Stimulated activated naive CD8-positive, alpha-beta T cell treated with anti-CD3 and anti-CD28 coated beads, Interleukin-15, Interleukin-2, amounts not matched to agents 100 U/mL and 50 U/mL, for 24 hours (primary cell): Measurements from ENCODE around the gene UBE2G2.

ENCODE experiments used
- ATAC-seq: fragments of 150-1000 bp; cut with Tn5 transposase; one replicate; pipeline ENCODE4 v1.10.0; 2021
- DNase-seq: peaks from one replicate; pipeline ENCODE4 v3.0.0; 2021

UBE2G2 gene

DNA sequence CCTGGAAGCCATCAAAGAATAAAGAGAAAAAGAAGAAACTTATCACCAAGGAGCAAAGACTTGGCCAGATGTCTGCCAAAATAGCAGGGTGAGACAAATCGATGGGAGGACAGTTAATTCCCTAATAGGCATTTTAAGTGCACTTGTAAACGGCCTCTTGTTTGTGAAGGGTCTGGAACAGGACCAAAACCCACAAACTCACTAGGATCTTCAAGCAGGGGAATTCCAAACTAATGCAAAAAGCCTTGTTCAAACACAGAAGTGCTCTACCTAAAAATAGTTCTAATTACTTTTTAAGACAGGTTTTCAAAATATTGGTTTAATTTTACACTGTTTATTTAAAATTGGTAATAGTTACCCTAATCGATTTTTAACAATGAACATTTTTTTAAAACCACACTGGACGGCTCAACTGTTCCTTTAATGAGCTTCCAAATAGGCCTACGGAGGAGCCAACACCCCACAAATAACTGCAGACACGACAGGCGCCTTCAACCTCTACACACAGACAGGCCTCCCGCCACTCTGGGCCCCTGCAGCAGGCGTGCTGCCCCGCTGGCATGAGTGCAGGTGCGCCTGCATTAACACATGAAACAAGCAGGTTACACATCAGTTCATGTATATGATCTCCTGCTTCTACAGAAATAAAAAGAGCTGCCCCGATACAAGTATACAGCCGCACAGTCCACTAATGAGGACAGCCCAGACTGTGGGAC, 15.8 kb downstream of the UBE2G2 start:
- no peak for ATAC-seq
- no peak for DNase-seq

DNA sequence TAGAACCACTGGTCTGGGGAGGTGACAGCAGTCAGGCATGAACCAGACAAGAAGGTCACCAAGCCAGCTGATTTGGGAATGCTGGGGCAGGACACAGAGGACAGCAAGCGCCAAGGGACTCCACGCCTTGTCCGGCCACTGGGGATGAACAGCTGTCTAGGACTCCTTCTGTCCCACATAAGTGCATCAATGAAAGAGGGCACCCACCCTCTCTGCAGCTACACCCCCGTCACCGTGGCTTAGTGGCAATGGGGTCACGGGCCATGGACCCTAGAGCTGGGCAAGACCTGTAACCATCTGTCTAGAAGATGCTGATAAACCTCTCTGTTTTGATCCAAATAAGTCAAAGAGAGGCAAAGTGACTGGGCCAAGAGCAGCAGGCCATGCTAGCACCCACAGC, 16.8 kb downstream of the UBE2G2 start:
- ATAC-seq (no peak), DNase-seq (no peak)

DNA sequence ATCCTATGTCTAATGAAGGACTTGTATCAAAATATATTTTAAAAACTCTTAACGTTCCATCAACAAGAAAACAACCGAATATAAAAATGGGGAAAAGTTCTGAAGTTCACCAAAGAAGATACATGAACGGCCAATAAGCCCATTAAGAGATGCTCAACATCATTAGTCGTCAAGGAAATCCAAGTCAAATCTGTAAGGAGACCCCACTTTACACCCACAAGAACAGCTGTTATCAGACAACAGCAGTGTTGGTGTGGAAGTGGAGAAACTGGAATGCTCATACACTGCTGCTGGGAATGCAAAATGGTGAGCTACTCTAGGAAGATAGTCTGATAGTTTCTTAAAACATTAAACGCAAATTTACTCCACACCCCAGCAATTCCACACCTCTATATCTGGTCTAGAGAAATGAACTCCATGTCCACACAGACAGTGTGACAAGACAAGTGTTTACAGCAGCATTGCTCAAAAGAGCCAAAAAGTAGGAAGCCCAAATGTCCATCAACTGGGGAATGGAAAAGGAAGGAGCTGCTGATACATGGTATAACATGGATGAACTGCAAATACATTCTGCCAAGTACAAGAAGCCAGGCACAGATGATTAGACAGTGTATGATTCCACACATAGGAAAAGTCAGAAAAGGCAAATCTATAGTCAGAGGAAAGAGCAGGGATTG, 18.5 kb downstream of the UBE2G2 start:
- DNase-seq (no peak), ATAC-seq (no peak)

DNA sequence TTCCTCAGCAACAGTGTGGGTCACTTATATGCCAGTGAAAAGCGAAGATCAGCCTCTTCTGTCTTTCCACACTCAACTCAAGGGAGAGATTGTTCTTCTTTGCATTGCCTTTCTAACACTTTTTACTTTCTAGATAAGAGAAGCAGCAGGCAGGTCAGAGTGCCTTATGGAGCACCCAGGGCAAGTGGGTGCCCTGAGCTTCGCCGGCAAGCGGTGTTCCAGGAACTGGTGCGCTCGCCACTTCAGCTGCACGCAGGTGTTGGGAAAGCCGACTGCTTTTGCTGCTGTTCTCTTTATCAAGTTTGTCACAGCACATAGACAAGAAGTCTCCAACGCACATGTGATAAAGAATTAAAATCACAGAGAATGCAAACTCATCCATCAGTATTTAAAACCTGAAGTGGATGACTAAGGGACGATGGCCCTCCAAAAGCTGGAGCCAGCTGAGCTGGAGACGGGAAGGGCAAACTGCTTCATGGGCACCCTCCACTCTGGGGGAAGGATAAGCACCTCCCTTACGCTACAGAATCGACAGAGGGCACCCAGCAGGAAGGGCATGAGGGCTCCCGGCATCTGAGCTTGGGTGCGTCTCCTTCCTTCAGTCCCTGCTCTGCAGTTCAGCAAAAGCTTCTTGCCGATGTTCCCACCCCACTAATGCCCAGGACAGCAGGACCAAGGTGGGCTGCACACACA, 20.7 kb downstream of the UBE2G2 start:
- ATAC-seq (no peak), DNase-seq (no peak)

DNA sequence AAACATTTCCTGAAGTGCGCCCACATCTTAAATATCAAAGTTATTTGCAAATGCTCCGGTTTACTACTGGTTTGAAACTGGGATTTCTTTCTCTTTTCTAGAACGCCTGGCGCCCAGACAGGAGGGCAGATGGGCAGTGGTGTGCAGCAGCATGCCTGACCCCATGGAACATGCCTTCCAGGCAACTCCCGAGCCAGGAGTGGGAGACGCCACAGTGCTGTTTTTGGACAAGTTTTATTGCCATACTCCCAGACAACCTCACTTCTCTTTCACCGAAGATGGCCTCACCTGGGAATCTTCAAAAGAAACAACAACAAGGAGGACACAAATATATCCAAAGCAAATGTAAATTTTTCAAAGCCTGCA, 21.5 kb downstream of the UBE2G2 start:
- ATAC-seq (no peak), DNase-seq (no peak)

DNA sequence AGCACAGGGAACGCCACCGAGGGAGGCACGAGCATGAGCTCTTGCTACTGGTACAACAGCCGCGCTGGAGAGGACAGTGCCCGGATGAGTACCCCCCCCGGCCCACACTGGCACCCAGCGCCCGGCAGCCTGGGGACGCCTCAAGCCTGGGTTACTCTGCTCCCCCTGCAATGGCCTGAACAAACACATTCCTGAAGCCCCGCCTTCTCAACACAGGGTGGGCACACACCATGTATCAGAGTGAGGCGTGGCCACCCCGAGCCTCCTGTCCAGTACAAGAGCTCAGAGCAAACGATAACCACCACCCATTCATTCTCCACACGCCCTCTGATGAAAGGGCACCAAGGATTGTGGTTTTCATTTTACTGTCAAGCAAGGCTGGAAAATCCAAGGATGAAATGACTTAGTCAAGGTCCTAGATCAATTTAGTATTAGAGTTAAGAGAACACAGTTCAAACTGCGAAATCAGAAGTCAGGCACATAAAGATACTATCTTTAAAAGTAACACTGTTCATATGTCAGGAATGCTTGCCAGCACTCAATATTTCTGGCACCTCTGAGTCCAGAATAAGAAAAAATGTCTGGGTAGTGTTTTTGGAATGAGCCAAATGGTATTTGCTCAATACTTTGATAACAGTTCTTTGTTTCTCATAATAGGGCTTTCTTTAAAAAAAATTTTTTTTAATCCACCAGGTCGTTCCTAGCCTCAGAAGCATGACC, 22.0 kb downstream of the UBE2G2 start:
- ATAC-seq, result no peak

DNA sequence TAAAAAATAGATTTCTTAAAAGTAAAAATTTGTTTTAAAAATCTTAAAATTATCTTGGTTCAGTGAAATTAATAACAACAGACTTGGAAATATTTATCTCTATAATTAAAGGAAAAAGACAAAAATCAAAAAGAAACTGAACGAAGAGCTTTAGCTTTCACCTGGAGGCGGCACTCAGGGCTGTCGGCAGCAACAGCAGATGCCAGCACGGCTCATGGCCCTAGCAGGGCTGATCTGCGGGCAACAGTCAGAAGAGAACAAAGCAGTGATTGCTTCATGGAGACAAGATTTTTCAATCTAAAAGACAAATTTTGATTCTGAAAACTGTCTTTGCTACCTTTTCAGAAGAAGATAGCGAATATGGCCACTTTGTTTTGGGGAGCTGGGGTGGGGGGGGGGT, 22.6 kb downstream of the UBE2G2 start:
- no peak for DNase-seq

More for the DNA sequence above, 22.0 kb downstream of the UBE2G2 start:
- no peak for DNase-seq

DNA sequence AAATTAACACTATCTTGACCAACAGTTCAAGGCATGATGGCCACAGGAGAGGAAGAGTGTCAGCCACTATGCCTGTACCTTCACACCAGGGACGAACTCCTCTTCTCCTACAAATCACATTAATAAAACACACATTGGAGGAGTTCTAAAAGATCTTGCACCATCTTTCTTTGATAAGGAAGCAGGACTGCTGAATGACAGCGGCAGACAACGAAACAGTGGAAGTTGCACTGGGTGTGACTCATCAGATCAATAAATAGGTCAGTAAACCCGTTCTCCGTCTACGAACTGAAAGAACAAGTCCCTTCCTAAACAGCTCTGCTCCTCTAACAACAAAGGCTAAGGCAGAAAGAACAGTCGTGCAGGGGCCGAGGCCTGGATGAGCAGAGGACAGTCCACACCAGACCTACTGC, 23.1 kb downstream of the UBE2G2 start:
- DNase-seq, result no peak
- ATAC-seq, result no peak

More for the DNA sequence above, 22.6 kb downstream of the UBE2G2 start:
- no peak for ATAC-seq

DNA sequence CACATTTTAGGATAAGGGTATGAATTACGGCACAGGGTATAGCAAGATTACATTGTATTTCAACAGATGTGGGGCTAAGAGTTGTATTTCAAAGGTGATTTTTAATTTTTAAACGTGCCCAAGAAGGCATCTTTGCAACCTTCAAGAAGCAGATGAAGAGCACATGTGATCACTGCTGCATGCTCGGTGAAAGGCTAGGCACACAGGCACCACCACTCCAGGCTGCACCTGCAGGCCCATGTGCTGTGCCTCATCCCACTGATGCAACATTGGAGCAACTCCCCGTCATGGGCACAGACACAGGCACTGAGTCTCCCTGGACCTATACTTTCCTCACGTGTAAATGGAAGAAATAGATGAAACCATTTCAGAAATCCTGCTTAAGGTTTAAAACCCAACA, 23.5 kb downstream of the UBE2G2 start:
- DNase-seq, result no peak
- ATAC-seq, result no peak

DNA sequence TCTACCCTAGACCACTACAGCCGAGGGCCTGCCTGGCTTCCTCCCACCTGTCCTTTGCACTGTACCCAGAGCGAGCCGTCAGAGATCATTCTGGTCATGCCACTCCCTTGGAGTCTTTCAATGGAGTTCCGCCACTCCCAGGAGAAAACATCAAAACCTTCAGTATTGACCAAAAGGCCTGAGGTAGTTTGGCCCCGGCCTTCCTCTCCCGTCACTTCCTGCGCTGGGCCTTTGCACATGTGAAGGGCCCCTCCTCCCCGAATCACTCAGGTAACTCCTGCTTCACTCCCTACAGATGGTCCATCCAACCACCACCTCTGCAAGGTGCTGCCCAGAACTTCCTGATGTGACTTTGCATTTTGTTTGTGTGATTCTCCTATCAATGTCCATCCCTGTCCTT, 26.6 kb downstream of the UBE2G2 start:
- no peak for DNase-seq

DNA sequence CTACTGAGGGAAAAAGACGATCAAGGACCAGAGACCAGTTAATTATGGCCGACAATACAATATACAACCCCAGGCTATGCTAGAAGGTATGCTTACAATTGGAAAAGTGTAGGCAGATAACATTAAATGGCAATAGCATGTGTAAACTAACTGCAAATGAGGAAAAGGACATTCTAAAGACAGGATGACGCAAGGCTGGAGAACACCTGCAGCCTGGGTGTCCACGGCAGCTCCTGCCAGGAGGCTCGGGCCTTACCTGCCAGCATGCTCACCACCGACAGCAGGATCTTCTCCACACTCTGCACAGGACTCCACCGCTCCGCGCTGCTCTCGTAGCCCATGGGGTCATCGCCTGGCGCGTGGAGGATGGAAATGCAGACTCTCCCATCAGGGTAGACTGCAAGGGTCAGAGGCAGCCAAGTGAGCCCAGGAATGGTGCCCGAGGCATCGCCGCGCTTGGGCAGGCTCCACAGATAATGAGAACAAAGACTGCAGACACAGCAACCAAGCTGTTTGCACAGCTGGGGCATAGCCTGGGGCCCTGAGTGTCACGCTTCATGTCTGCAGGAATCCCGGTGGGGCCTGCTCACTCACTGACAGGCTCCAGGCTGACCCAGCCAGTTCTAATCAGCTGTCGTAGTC, 28.2 kb downstream of the UBE2G2 start:
- DNase-seq, result no peak
- no peak for ATAC-seq

More for the DNA sequence above, 26.6 kb downstream of the UBE2G2 start:
- no peak for ATAC-seq

DNA sequence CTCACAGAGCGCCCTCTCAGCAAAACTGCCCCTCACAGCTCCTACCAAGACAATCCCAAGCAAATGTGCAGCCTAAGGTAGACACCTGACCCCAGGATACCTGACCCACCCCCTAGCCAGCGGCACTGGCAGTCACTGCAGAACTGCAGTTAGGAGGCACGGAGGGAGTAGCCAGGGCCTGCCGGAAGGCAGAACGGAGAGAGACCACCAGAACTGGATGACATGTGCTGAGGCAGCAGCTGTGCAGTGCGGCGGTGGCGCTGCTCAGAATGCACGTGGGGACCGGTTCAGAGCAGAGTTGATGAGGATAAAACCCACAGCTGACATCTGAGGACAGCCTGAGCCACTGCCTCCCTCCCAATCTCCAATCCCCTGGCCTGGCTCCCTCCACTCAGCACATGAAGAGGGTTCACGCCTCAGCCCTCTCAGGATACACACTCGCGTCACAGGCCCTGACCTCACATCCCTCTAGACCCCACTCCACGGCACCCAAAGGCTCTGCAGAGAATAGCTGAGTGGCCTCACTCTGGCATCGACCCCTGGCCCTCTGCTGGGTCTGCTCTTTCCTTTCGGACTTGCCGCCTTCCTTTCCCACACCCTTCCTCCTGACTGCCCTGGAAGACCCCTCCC, 29.6 kb downstream of the UBE2G2 start:
- DNase-seq, result no peak
- no peak for ATAC-seq

DNA sequence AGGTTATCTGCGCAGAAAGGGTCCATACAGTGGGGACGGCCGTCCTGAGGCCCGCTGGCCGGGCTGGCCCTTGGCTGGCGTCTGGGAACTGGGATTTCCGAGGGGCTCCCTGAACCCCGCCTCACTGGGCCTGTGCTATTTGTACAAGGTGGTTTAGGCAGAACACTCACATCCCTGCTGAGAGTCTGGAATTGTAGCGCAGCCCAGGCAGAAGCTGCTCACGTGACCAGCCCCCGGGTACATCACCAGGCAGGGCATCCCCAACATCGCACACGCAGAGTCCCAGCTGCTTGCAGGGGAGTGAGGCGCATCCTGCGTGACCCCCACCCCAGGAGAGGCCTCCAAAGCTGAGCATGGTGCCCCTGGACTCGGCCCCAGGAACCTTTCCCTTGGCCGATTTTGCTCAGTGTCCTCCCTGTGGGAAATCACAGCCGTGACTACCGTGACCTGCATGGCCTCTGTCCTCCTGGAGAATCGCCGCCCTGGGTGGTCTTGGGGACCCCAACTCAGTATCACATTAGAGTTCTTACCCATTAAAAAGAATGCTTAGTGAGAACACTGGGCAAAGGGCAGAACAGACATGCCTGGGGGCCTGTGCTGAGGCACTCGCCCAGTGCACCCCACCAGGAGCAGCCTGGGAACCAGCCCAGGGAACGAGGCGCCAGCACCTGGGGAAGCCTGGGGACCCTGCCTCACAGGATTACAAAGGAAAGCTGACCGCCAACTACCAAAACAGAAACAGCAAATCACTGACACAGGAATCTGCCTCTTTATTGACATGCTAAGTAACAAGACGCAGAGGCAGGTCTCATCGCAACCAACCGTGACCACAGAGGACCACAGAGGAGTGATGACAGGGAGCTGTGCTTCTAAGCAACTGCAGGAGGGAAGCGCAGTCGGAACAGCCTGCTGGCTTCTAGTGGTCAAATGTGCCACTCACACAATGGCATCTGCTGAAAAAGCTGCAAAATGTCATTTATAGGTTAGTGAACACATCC, 33.5 kb downstream of the UBE2G2 start:
- peak; percentile 3 for ATAC-seq
- no peak for DNase-seq

DNA sequence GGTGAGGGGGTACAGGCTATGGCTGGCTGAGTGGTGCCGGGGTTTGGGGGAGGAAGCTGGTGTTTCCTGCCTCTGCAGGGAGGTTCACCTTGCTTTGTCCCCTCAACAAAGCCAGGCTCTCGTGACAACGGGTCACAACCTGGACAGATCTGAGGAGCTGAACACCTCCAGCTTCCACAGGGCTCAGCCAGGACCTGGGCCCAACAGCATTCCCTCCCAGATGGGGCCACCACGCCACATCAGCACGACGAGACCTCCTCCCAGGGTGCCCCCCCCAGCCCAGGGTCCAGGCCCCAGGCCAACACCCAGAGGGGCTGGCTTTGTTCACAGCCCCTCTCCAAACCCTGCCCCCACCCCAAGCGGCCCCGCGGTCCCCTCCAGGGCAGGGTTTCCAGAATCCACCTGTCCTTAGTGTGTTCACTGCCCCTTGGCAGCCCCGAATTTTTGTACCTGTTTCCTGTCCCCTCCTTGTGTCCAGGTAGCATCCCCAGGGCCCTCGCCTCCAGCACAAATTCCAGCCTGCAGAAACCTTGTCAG, 34.7 kb downstream of the UBE2G2 start:
- ATAC-seq, result no peak
- DNase-seq, result no peak

DNA sequence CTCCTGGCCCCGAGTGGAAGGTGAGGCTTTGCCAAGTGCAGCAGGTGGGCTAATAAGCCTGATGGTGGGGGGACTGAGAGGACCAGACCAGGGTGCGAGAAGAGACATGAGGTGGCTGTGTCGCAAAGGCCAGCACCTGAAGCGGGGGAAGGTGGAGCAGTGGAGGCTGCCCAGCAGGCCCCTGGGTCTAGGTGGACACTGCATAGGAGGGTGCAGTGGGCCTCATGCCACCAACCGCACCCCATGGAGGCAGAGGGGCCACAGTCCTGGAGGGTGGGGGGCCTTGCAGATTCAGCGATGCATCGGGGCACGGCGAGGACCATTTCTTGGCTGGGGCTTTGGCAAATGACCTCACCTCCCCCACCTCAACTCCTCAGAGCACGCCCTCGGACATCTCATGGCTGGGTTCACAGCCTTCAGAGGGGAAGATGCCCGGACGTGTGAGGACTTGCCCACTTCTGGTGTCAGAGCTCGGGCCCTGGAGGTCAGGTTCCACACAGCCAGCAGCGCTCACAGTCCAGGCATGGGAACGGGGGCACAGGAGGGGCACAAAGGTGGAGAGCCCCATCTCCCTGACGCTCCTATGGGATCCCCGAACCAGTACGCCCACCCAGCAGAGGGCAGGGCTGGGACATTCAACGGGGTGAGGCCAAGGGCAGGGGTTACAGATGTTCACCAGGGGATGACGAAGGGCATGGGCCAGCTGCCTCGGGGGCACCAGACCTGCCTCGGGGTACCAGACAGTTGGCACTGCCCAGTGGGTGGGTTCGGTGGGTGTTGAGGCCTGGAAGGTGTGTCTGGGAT, 35.4 kb downstream of the UBE2G2 start:
- DNase-seq (no peak), ATAC-seq (no peak)

DNA sequence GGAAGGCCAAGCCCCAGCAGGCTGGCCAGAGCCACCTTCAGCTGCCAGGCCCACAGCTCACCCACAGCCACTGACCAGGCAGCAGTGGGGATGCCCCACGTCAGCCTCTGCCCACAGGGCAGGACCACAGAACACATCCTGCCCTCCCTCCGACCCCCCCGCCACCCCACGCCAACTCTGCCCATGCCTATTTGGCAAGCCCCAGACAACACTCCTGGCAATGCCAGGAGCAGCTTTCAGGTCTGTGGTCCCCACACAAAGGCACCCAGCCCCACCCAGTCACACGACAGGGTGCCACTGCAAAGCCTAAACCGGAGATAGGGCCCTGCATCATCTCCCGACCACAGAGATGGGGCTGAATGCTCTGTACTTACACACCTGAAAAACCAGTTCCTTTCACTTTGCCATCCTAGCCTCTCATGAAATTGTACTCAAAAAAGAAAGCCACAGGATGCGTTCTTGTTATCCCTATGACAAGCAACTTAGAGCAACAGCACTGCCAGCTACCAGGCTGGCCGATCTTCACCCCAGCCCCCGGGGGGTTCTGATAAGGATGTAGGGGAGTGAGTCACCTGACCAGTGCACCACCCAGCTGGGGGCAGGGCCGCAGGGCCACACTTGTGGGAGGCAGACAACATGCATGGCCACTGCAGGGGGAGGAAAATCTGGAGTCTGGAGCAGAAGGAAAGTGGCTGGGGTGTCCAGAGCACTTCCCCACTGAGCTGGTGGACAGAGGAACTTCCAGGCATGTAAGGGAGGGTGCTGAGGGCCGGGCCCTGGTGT, 36.2 kb downstream of the UBE2G2 start:
- DNase-seq (peak; percentile 17), ATAC-seq (peak; percentile 53)

DNA sequence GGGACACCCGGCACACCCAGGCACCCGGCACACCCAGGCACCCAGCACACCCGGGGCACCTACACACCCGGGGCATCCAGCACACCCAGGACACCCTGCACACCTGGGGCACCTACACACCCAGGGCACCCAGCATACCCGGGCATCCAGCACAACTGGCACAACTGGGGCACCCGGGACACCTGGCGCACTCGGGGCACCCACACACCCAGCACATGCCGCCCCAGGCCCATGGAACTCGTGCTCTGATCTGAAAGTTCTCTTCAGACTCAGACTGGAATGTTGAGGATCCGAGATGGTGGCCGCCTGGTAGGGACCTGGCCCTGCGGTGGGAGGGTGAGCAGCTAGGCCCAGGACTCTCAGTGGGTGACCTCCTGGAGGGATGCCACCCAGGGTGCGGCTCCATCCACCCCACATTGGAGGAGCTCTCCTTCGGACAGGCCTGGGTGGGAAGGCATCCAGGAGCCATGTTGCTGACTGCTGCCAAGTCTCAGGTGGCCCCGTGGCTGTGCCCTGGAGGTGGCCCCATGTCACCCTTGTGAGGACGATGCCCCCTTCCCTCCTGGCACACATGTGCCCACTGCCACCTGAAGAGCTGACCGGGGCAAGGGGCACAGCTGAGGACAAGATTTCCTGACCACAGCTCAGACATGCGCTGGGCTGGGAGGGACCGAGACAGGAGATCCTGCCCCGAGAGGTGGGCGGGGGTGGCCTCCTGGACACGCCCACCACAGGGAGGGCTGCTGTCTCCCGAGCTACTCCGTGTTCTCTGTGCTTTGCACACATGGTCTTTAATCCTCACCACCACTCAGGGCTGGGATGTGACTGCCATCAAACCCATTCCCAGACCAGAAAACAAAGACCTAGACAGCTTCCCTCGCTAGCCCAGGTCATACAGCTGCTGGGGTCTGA, 37.0 kb downstream of the UBE2G2 start:
- DNase-seq (no peak), ATAC-seq (peak; percentile 5)
